Brain pericyte (primary cell): ENCODE data around the gene EML6.

Source experiments
- DNase-seq: peaks from one replicate; pipeline ENCODE4 v3.0.0-alpha.2; 2012; ENCODE audit warnings: low read depth, low spot score

Gene EML6

DNA sequence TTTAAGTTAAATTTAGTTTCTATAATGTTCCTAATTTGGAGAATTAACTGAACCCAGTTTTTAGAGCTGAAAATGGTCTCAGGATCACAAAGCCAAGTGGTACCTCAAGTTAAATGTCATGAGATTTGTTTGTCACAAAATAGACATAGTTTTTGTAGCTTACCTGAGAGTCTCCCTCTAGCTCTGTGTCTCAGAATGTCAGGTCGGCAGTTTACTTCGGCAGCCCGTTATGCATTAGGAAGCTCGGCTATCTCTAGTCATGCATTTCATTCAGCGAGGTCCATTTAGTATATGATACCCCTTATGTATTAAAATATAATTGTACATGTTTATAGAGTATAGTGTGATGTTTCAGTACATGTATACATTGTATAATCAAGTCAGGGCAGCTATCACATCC is 155.6 kb downstream of the EML6 start:
- DNase-seq = no peak

DNA sequence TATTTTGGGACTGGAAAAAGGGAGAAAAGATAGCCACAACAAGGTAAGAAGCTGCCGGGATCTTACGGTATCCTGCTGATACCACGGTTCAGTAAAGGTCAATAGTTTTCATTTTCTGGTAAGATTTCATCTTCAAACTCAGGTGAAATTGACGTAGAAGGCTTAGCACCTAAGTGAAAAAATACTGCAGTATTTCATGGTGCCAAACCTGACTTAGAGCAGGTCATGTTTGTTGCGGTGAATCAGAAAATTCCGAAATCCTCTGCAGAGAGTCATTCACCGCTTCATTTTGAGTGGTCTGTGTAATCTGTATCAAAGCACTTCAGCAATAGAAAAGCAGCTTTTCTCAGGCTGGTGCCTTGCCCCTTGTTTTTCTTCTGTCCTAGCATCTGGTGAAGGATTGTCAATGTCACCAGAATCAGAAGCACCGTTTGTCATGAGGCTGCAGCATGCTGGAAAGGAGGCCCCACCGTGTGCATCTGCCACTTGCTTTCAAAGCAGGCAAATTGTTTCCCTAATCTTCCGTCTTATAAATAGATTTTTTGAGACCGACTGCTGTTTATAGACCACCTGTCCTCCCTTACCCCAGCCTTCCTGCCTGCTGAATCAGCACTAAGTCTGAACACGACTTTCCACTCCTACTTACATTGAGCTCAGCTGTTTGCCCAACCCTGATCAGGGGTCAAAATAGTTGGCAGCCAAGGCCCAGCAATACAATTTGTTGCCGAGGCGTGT is 156.3 kb downstream of the EML6 start:
- DNase-seq = no peak

DNA sequence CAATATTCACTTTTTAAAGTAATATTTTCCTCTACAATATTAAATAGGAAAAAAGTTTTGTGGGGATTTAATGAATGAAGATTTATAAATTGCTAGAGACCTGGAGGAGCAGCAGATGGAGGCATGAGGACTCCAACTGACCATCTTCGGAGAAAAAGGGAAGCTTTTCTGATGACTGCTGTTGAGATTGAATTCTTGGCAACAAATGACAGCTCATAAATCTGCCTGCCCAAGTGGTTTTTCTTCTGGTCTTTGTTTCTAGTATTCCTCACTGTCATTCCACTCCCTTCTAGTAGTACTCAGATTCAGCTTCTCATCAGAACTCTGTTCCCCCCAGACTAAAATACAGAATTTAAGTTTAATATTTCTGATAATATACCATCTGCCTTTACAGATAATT is 157.0 kb downstream of the EML6 start:
- DNase-seq = no peak

DNA sequence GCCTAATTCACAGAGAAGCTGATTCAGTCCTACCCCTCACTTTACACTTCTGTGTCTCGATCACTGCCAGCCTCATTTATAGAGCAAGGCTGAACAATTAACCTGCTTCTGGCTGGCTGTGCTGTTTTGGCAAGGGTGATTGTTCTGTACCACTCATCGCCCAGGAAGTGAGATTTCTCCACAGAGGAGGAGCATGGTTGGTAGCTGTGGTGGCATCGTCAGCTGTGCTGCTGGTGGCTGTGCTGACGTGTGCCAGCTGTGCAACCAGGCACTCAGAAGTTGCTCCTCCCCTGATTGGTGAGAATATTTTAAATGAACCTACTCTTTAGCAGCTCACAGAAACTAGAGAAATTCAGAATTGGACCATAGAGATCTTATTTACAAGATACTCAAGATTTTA is 158.3 kb downstream of the EML6 start:
- DNase-seq = no peak

DNA sequence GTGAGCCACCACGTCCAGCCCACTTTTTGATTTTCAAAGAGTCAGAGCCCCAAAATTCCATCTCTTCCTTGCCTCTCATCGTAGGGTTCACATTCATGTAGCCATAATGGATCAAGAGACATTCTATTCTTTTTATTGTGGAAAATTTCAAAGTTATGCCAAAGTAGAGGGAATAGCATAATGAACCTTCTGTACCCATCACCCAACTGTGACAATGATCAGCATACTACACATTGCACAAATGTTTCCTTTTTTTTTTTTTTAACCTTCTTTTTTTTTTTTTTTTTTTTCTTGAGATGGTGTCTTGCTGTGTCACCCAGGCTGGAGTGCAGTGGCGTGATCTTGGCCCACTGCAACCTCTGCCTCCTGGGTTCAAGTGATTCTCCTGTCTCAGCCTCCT is 162.4 kb downstream of the EML6 start:
- no peak for DNase-seq

DNA sequence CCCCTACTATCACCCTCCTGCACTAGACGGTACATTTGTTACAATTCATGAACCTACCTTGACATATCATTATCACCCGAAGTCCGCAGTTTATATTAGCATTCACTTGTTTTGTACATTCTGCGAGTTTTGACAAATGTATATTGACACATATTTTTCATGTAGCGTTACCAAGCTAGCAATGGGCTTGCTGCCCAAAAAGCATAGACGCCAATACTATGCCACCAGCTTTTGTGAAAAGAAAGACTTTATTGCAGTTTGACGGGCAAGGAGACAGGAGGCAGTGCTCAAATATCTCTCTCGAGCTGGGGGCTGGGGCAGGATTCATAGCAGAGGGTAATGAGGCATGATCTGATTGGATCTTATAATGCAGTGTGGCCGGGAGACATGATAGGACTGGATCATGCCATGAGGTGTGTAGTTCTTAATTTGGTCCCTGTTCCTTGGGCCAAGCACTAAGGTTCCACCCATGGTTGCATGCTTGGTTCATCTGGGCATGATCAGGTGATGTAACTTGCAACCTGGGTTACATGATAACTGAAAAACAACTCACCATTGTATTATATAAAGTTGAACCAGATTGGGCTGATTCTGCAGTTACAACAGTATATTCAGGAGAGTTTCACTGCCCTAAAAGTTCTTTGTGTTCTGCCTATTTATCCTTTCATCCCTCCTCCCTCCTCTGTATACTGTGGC is 164.5 kb downstream of the EML6 start:
- no peak for DNase-seq

DNA sequence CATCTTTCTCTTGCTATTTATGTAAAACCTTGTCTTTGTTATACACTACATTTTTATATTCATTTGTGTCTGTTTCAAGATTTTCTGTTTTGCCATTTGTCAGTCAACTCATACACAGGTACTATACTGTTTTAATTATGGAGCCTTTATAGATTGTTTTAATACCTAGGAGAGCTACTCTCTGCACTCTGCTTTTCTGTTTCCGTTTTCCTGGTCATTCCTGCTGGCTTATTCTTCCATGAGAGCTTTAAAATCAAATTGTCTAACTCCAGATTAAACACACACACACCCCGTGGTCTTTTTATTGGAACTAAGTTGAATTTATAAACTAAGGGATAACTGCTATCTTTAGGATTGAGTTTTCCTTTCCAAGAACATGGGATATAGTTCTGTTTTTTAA is 165.6 kb downstream of the EML6 start:
- DNase-seq = no peak

DNA sequence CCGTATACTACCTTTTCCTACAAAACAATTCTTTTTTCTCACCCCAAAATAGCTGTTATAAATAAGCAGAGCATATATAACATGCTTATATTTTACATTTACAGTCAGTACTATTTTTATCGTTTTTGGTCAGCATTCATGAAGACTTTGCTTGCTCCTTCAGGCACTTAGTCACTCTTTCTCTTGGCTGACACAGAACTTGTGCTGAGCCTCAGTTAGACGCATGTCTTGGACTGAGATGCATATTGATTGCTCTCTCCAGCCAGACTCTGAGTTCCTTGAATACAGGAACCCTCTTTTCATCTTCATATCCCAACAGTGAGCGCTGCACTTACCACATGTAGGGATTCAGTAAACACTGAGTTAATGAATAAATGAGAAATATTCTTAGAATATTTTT is 168.4 kb downstream of the EML6 start:
- no peak for DNase-seq

DNA sequence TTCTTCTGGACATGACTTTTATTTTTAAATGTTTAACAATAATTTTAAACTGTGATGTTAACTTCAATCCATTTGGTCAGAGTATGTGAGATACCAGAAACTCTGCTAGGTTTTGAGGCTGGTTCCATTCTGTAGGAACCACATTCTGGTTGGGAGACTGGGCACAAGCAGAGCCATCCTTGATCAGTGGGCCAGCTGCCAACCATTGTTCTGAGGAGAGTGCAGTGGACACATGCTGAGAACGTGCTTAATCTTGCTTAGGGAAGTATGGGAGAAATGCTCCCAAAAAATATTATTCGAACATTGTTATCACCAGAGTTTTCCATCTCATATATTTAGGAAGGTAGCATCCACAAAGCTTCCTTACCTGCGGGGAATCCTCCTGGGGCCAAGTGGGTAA is 171.0 kb downstream of the EML6 start:
- no peak for DNase-seq

DNA sequence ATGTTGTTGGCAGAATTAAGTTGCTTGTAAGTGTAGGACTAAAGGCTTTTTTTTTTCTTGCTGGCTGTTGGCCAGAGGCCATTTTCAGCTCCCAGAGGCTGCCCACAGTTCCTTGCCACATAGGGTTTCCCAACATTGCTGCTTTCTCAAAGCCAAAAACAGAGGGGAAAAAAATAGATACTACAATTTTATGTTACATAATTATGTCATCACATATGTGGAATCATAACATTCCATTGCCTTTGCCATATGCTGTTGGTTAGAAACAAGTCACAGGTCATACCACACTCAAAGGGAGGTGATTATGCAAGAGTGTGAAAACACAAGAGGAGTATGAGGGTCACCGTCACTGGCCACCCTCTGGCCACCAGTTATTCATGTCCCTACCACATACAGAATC is 172.3 kb downstream of the EML6 start:
- no peak for DNase-seq

DNA sequence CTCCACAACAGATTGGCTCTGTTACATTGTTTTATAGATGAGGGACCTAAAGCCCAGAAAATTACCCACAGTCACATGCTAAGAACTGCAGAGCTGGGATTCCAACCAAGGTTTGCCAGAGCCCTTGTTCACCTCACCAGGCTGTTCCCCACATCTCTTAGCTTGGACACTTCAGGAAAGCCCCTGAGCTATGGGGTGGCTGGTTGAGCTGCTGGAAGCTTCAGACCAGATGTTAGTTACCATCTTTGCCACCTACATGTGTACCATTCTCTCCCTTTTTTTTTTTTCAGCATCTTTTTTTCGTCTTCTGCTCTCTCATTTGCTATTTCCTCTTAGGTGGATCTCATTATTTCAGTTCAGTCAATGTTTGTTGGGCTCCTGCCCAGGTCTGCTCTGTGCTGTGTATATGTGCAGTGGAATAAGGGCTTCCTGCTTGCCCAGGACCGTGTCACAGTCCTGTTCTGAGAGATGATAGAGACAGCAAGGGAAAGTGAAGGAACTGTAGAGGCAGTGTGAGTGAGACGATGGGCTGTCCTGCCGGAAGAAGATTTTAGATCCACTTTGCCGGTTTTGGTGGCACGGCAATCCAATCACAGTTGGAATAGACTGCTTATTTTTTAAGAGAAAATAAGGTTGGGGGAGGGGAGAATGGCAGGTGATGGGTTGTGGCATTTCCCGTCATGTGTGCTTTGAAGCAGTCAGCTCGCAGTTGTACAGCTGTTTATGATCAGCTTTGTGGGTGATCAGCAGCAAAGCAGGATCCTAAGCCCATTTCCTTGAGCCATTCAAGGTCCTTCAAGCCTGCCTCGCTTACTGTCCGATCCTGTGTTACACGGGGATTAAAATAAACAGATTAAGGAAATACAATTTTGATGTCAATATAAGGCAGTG is 174.2 kb downstream of the EML6 start:
- no peak for DNase-seq

DNA sequence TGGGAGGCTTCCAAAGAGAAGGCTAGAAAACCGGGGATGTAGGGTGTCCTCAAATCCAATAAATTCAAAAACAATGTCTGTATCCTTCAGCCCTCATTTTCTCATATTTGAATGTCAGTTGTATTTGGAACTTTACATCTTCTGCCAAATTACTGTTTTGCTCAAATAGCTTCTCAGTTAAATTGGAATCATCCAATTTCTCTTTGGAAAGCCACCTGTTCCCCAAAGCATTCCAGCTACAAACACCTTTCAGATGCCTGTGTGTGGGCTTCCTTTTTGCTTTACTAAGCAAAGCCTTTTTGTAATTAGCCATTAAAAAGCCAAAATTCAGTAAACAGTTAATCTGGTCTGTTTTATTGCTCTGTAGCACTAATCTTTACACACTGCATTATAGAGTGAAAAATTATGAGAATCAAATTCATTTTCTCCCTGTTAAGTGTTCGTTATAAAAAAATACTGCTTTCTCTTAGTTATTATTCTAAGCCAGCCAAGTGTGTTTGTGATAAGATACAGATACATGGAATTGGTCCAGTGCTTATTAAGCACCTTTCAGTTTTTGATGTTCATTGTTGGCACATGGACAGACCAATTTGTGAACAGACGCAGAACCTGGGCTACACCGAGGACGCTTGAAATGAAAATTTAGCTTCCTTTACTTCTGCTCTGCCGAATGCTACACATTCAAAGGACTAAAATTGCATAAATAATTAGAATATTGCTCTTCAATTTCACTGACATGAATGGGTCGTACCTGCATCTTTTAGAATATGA is 175.2 kb downstream of the EML6 start:
- no peak for DNase-seq

DNA sequence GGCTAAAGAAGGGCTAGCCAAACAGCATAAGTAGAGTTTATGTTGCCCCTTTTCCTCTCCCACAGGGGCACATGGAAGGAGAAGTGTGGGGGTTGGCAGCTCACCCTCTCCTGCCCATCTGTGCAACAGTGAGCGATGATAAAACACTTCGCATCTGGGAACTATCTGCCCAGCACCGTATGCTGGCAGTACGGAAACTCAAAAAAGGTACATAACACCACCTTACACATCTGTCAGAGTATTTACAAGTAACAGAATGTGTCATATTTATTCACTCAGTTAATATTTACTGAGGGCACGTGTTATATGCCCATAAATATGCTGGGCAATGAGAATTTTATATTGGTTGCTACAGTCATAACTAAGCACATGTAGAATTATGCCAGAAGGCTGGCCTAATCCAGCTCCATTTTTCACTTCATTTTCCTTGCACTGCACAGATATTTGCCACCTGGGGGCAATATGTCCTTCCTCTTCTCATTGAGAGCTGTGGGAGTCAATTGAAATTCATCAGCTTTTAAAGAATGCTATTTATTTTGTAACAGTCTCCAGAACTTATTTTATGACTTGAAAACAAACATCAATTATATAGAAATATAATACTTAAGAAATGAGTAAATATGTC is 176.2 kb downstream of the EML6 start:
- no peak for DNase-seq

DNA sequence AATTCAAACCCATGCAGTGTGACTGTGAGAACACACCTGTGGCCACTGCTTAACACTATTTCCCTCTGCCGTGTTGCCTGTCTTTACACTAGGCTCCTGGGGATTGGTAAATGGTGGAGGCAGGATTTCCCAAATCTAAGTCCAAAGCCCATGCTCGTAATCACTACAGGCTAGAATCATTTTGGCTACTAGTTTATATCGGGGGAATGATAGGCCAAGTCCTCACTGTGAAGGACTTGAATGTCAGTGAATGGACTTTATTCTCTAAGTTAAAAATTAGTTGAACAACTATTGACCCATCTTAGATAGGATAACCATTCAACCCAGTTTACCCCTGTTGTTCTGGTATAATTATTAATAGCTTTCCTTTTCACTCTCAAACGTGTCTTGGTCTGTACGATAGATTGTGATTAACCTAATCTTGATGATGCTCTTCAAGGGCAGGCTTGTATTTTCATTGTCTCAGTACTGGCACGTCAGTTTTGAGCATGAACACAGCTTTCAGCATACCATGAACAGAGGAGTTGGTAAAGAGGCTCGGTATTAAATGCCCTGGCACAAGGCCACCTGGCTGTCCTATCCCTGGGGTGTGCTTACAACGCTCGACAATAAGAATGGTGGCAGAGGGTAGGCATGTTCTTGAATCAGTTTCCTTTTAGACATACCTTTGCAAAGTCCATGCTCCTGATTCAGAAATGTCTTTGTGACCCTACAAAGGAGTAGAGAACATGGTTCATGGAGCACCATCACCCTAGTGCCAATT is 177.9 kb downstream of the EML6 start:
- no peak for DNase-seq

DNA sequence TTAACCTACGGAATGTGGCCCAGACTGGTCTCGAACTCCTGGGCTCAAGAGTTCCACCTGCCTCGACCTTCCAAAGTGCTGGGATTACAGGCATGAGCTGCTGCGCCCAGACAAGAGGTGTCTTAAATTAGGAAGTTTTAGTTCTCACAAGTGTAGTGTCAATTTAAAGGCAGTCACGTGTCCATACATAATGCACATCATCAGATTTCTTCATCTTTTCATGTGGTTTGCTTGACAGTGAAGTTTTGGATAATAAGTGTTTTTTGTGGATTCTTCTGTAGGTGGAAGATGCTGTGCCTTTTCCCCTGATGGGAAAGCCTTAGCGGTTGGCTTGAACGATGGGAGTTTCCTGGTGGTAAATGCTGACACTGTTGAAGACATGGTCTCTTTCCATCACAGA is 179.3 kb downstream of the EML6 start:
- no peak for DNase-seq

DNA sequence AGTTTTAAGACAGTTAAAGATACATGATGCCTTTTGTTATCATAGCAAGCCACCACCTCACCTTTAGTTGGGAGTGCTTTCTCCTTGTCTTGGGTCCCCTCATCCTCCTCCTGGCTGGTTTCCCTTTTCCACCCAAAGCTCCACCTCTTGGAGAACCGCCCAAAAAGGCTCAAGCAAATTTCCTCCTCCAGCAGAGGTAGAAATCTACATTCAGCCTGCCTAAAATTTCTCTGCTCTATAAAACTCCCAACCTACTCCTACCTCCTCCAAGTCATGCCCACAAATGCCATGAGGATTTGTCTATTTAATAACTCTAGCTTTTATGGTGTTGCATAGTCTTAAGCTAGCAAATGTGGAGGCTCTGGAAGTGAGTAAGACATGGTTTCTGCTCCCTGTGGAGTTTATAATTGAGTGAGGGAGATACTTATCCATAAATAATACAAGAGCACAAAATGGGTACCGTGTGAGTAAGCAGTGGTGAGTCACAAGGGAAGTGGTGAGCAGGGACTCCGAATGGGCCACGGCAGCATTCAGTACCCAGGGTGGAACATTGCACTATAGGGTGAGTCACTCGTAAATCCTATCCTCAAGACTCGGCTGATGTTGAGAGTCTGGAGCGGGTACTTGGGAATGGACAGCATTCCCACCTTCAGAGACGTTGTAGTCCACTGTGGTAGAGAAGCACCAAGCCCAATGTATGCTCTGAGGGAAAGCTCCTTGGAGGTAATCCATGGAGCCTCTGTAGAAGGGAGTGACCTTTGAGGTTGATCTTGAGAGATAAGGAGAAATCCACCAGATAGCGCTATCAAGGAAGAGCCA is 180.5 kb downstream of the EML6 start:
- peak; percentile 73 for DNase-seq

DNA sequence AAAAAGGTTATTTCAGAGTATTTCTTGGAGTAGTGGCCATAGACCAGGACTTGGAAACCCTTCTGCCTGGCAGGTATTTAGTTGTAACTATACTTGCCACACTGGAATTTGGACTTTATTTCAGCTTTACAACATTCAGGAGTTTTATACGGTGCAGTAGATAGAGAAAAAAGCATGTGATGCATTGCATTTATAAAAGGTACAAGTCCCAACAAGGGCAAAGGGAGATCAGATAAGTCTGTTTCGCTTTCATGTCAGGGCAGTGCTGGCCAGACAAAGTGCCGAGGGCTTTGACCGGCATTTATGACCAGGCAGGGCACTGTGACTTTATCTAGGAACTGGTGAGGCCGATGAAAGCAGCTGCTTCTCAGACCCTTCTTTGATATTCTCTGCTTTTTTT is 181.4 kb downstream of the EML6 start:
- no peak for DNase-seq

DNA sequence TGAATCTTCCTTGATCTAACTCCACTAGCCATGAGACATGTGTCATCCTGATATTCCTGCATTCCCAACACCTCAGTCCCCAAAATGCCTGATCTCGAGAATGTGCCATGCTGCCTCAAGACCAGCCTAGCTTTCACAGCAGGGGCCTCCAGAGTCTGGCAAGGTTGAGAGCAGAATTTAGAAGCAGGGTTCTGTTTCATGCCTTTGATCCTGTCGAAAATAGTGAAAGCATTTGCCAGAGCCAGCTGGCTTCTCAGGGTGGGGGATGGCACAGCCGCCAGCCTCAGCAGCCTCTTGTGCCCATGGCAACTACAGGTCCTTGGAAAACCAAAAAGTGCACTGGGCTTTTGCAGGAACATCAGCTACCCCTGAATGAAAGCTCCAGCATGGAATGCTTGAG is 183.3 kb downstream of the EML6 start:
- DNase-seq = no peak

DNA sequence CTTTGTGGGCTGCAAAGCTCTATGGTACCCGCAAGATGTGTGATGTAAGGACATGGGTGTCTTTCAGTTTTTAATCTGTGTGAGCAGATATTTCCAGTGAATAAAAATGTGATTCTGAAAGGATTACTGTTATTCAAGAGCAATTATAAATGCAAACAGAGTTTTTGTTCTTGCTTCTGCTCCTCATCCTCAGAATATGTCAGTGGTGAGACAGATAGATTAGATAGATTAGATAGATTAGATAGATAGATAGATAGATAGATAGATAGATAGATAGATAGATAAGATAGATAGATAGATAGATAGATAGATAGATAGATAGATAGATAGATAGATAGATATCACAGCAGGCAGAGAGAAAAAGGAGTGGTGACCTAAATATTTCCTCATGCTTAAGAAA is 184.2 kb downstream of the EML6 start:
- DNase-seq = no peak

DNA sequence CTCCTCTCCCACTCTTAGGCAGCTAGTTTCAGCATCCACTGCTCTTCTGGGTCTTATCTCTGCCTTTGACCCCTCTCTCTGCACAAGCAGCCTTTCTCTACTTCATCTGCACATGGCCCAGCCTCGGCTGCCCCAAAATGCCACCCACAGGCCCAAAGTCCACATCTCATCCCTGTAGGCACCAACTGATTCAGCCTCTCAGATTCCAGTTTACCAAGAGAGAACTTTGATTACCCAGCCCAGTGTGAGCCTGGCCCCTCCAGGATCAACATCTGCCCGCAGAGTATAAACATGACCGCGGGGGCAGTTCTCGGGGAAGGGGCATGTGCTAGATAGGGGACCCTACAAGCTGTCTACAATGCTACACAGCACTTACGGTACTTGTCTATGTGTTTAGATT is 185.1 kb downstream of the EML6 start:
- DNase-seq = no peak
